Ectodermal cell (in vitro differentiated cells): ENCODE results near the gene SNRNP35.
"Not testable (repeated sequence)": the region's sequence is repeated elsewhere in the genome, so short reads cannot be mapped to it uniquely, and the experiment has no call there.

Experiments
- H3K27ac ChIP-seq: 2 replicates; pipeline ENCODE4 v1.7.0; 2013; ENCODE audit warnings: mild to moderate bottlenecking, low read depth, low read length; ENCODE audit not compliant: insufficient read depth, poor library complexity, severe bottlenecking
- H3K27me3 ChIP-seq: 2 replicates; pipeline ENCODE4 v1.7.0; 2013; ENCODE audit warnings: mild to moderate bottlenecking, low read length; ENCODE audit not compliant: insufficient read depth, control insufficient read depth, poor library complexity, severe bottlenecking
- H3K36me3 ChIP-seq: one replicate; pipeline ENCODE4 v1.7.0; 2013; ENCODE audit warnings: low read length; ENCODE audit not compliant: control insufficient read depth, insufficient read depth
- H3K4me1 ChIP-seq: one replicate; pipeline ENCODE4 v1.7.0; 2013; ENCODE audit warnings: low read length; ENCODE audit not compliant: control insufficient read depth, insufficient read depth
- H3K4me3 ChIP-seq: 2 replicates; pipeline ENCODE4 v1.7.0; 2013; ENCODE audit warnings: low read depth, low read length, control low read depth; ENCODE audit not compliant: insufficient read depth
- H3K9me3 ChIP-seq: 2 replicates; pipeline ENCODE4 v1.7.0; 2013; ENCODE audit warnings: mild to moderate bottlenecking, low read length, moderate library complexity; ENCODE audit not compliant: control insufficient read depth
- whole genome bisulfite sequencing, 2 experiments: methylation state at CpG; one replicate each; pipeline ENCODE4 v1.1.7; 2013; ENCODE audit warnings: missing lambda C conversion rate in 2 of 2; 5-methylcytosine and 5-hydroxymethylcytosine counted together

SNRNP35 gene

DNA sequence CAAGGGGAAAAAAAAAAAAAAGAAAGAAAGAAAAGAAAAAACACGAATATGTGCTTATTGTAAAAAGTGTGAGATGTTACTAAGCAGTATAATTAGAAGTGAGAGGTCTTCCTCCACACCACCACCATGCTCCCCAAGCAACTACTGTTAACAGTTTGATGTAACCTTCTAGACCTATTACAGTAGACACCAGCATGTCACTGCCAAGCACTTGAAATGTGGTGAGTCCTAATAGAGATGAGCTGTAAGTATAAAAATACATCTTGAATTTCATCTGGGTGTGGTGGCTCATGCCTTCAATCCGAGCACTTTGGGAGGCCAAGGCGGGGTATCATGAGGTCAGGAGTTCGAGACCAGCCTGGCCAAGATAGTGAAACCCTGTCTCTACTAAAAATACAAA, 8.1 kb upstream of the SNRNP35 start:
- Histone ChIP-seq H3K36me3 (no peaks in the 10 kb centered on the region), H3K27me3 (no peaks in the 10 kb centered on the region), H3K4me1 (no peaks in the 10 kb centered on the region), H3K4me3 (no peak overlapping the region), H3K9me3 (no peaks in the 10 kb centered on the region), H3K27ac (no peak overlapping the region)
- 89 to 98% methylated on average over 3 to 4 of the region's 4 CpGs for WGBS, 2 experiments

DNA sequence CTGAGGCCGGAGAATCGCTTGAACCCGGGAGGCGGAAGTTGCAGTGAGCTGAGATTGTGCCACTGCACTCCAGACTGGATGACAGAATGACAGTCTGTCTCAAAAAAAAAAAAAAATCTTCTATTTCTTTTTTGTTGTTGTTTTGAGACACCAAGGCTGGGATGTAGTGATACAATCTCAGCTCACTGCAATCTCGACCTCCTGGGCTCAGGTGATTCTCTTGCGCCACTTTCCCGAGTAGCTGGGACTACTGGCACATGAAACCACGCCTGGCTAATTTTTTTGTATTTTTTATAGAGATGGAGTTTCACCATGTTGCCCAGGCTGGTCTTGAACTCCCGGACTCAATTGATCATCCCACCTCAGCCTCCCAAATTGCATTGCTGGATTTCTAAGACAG, 7.3 kb upstream of the SNRNP35 start:
- H3K27ac ChIP-seq: no peak overlapping the region
- 93 to 97% methylated on average over 9 of the region's 9 CpGs for WGBS, 2 experiments
- no peaks in the 10 kb centered on the region for H3K9me3 ChIP-seq
- H3K27me3 ChIP-seq: no peaks in the 10 kb centered on the region
- H3K36me3 ChIP-seq: no peaks in the 10 kb centered on the region
- H3K4me3 ChIP-seq: no peak overlapping the region
- no peaks in the 10 kb centered on the region for H3K4me1 ChIP-seq

DNA sequence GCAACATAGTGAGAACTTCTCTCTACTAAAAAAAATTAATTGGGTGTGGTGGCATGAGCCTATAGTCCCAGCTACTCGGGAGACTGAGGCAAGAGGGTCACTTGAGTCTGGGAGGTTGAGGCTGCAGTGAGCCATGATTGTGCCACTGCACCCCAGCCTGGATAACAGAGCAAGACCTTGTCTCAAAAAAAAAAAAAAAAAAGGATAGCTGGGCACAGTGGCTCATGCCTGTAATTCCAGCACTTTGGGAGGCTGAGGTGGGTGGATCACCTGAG, 5.7 kb upstream of the SNRNP35 start:
- H3K9me3 ChIP-seq, H3K27me3 ChIP-seq, H3K27ac ChIP-seq, H3K4me3 ChIP-seq, H3K36me3 ChIP-seq, H3K4me1 ChIP-seq: not testable (repeated sequence)
- WGBS, 2 experiments: 0% methylated on average over 1 of the region's 1 CpG

DNA sequence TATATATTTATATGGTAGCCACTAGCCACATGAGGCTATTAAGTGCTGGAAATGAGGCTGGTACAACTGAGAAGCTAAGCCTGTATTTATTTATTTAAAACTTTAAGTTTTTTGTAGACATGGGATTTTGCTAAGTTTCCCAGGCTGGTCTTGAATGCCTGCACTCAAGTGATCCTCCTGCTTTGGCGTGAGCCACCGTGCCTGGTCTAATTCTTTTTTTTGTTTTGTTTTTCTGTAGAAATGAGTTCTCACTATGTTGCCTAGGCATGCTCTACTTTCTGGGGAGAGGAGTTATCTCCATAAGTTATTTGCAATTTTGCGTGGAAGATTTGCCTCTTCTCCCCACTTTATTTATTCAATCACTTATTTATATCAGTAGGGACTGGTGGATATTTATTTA, 4.8 kb upstream of the SNRNP35 start:
- Histone ChIP-seq H3K9me3 (no peaks in the 10 kb centered on the region), H3K4me3 (no peak overlapping the region), H3K27me3 (no peaks in the 10 kb centered on the region), H3K36me3 (no peaks in the 10 kb centered on the region), H3K4me1 (no peaks in the 10 kb centered on the region), H3K27ac (no peak overlapping the region)
- 76 to 80% methylated on average over 2 of the region's 3 CpGs for WGBS, 2 experiments

DNA sequence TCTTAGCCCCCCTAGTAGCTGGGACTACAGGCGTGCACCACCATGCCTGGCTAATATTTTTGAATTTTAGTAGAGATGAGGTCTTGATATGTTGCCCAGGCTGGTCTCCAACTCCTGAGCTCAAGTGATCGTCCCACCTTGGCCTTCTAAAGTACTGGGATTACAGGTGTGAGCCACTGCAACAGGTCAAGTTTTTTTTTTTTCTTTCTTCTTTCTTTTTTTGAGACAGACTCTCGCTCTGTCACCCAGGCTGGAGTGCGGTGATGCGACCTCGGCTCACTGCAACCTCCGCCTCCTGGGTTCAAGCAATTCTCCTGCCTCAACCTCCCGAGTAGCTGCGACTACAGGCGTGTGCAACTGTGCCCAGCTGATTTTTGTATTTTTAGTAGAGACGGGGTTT, 5.2 kb downstream of the SNRNP35 start:
- WGBS, 2 experiments: 90 to 94% methylated on average over 11 of the region's 11 CpGs
- H3K36me3 ChIP-seq, H3K4me3 ChIP-seq, H3K4me1 ChIP-seq, H3K9me3 ChIP-seq, H3K27me3 ChIP-seq, H3K27ac ChIP-seq: not testable (repeated sequence)

DNA sequence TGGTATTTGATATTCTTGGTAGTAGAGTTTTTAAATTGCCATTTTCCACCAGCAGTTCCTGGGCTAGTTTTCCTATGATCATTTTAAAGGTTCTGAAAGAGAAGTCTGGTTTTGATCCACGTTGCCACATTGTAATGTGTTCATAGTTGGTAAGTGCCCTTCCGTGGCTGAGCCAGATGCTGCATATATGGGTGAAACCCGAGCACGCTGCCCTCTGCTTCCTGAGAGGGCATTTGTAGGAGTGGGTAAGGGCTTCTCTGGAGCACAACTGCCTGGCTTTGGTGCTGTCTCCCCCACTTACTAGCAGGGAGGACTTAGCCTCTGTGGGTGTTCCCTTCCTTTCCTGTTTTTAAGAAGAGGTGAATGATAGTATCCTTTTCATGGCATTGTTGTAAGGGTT, 7.1 kb downstream of the SNRNP35 start:
- Histone ChIP-seq H3K4me3 (no peak overlapping the region), H3K27ac (no peak overlapping the region), H3K36me3 (no peaks in the 10 kb centered on the region), H3K27me3 (no peaks in the 10 kb centered on the region), H3K4me1 (no peaks in the 10 kb centered on the region), H3K9me3 (no peaks in the 10 kb centered on the region)
- 94% methylated on average over 4 of the region's 4 CpGs for WGBS, 2 experiments

DNA sequence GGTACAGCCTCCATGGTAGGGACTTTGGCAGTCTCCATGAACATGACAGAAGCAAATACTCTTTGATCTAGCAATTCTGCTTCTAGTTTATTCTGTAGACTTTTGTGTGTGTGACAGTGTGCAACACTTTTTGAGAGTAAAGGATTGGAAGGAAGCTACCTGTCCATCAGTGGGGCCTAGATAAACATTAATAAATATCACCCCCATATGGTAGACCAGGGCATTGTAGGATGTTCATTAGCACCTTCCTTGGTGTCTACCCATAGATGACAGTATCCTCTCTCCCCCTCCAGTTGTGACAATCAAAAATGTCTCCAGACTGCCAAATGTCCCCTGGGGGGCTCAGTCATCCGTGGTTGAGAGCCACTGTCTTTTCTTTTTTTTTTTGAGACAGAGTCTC, 10.8 kb downstream of the SNRNP35 start:
- WGBS, 2 experiments: 74 to 77% methylated on average over 1 of the region's 1 CpG
- Histone ChIP-seq H3K36me3 (peaks cover 15% of the 10 kb centered on the region), H3K4me1 (no peaks in the 10 kb centered on the region), H3K4me3 (no peak overlapping the region), H3K9me3 (no peaks in the 10 kb centered on the region), H3K27me3 (no peaks in the 10 kb centered on the region), H3K27ac (no peak overlapping the region)

DNA sequence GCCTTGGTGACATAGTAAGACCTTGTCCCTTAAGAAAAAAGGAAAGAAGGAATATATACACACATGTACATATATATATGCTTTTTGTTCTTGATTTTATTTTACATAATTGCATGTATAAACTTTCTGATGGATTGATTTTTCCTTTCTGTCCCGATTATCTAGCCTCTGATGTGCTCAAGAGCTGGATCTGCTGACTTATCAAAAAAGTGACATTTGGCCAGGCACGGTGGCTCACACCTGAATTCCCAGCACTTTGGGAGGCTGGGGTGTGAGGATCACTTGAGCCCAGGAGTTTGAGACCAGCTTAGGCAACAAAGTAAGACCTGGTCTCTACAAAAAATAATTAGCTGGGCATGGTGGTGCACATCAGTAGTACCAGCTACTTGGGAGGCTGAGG, 12.0 kb downstream of the SNRNP35 start:
- WGBS, 2 experiments: 93 to 94% methylated on average over 2 of the region's 2 CpGs
- Histone ChIP-seq H3K36me3 (peaks cover 15% of the 10 kb centered on the region), H3K27ac (no peak overlapping the region), H3K9me3 (no peaks in the 10 kb centered on the region), H3K4me1 (no peaks in the 10 kb centered on the region), H3K27me3 (no peaks in the 10 kb centered on the region), H3K4me3 (no peak overlapping the region)

DNA sequence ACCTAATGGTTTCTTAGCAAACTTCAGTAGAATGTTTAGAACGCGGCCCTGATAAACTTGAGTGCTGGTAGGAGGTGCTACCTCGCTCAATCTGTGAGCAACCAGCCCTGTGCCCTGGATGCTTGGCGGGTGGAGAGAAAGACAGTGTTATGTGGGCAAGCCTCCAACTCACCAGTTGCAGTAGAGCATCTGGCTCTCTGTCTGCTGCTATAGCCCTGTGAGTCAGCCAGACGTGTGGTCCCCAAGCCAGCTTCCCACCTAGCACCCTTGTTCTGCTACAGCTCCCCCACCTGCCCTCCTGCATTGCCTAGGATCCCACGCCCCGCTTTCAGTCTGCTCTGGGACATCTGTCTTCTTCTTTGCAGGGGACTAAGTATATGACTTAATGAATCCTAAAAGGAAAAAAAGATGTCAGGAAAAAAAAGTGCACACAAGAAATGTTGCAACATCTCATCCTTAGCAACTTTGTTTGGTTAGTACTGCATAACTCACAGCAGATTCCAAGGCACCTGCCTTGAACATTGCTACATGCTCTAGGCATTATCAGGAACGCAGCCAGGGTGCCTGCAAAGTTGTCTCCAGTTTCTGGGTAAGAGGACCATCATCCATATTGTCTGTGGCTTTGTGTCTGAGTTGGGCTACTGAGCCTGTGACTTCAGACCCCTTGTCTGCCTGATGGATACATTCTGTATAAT, 13.6 kb downstream of the SNRNP35 start:
- 93% methylated on average over 8 of the region's 8 CpGs for WGBS, 2 experiments
- peaks cover 15% of the 10 kb centered on the region for H3K36me3 ChIP-seq

DNA sequence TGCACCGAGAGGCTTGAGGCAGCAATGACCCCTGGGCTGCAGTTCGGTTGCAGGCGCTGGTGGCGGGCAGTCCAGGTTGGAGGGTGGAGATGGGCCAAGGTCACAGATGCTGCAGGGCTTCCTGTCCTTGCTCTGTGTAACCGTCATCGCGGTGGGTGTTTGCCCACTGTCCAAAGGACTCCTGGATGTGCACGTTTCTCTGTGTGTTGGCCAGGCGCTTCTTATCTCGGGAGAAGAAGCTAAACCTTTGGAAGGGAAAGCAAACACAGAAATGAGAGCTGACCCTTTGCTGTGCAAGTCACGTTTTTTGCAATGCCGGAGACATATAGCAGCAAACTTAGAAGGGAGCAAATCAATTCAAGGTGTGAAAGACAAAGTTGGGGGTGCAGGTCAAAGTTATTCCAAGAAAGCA, 14.5 kb downstream of the SNRNP35 start:
- Histone ChIP-seq H3K36me3 (peaks cover 15% of the 10 kb centered on the region), H3K27ac (no peak overlapping the region), H3K9me3 (no peaks in the 10 kb centered on the region), H3K27me3 (no peaks in the 10 kb centered on the region), H3K4me3 (no peak overlapping the region), H3K4me1 (no peaks in the 10 kb centered on the region)
- 96 to 97% methylated on average over 12 of the region's 12 CpGs for WGBS, 2 experiments

More for the DNA sequence above, 13.6 kb downstream of the SNRNP35 start:
- Histone ChIP-seq H3K27me3 (no peaks in the 10 kb centered on the region), H3K4me1 (no peaks in the 10 kb centered on the region), H3K27ac (no peak overlapping the region), H3K9me3 (no peaks in the 10 kb centered on the region), H3K4me3 (no peak overlapping the region)
